GM18873 (cell line): ENCODE measurements around the gene PDZK1.
"Not testable (repeated sequence)": the region's sequence is repeated elsewhere in the genome, so short reads cannot be mapped to it uniquely, and the experiment has no call there.

Source experiments
- ATAC-seq: cut with Tn5 transposase; IDR thresholded peaks from one replicate; pipeline ENCODE4 v1.9.1; 2021; ENCODE audit warnings: mild to moderate bottlenecking, moderate library complexity, moderate number of reproducible peaks; ENCODE audit not compliant: unreplicated experiment, low FRiP score

PDZK1 gene

GRCh38 chr1:145707183-145707867, at the start of gene PDZK1:
TSS of gene PDZK1 (minus strand) at chr1:145707368. CDS start at chr1:145688021, 19,347 bp downstream.
- no peak for ATAC-seq

GRCh38 chr1:145751491-145752037, 44.4 kb upstream of the PDZK1 start:
- no peak for ATAC-seq

DNA sequence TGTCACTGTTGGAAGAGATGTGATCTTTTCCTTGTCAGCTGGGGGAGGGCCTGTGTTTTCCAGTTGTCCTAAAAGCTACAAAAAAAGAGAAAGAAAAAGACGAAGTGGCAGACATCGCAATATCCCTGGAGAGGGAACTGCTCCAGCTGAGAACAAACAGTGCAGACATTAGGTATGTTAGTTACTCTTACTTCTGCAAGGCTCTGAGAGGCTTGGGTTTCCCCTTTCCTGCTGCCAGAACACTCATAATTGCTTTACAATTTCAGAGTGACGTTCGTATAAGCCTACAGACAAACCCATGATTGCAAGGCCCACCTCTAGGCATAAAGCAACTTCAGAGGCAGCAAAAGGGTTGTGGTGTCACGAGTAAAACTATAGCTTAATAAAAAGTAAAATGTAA, 43.3 kb upstream of the PDZK1 start:
- no peak for ATAC-seq

DNA sequence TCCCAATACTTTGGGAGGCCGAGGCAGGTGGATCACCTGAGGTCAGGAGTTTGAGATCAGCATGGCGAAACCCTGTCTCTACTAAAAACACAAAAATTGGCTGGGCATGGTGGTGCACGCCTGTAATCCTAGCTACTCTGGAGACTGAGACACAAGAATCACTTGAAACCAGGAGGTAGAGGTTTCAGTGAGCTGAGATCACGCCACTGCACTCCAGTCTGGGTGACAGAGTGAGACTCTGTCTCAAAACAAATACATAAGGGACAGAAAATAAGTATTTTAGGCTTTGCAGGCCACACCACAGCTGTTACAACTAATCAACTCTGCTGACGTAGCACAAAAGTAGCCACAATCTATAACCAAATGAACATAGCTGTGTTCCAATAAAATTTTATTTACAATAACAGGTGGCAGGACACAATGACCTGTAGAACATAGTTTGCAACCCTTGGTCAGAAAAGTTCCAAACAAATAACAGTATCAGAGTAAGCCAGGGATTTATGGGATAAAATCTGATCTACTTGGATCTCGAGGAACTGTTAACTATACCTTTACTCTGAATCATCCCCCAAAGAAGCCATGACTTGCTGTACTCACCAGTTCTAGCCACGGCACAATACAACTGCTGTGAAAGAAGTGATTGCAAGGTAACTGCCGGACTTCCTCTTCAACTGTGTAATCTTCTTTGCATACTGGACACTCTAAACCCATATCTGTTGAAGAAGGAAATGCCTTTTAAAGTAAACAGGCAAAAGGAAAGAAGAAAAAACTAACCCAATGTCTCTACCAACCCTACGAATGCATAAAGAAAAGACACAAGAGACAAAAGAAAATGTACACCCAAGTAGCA, 40.5 kb upstream of the PDZK1 start:
- ATAC-seq: no peak

DNA sequence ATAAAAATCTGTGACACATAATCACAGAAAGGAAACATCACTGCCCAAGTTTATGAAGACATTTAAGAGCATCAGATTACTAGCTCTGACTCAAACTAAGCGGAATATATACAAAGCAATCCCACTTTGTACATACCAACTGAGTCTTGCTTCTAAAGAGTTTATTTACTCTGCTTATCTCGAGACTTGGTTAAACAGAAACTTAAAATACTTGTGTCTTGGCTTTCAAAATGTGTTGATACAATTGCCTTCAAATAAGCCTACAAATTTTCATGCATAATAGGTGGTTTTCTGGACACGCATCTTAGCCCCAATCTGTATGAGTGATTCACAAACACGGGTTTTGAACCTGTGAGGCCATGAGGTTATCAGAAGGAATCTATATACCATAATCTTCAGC, 33.1 kb upstream of the PDZK1 start:
- ATAC-seq: no peak

- ATAC-seq: no peak
These were observed 29.0 kb upstream of the PDZK1 start for GRCh38 chr1:145736191-145736590.

DNA sequence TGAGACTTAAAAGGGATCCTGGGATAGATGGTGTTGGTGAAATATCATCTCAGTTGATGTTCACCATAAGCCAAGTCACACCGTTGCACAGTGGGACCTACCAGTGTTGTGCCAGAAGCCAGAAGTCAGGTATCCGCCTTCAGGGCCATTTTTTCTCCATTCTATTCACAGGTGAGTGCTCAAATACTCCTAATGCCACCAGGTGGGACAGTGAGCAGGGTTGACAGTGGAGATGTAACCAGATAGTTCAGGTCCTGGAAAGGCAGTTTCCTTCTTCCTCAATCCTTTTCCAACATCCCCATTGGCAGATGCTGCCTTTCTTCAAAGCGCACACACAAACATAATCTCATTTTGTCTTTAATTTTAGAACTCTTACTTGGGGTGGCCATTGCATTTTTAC, 23.7 kb upstream of the PDZK1 start:
- ATAC-seq: no peak

GRCh38 chr1:145730467-145730866, 23.3 kb upstream of the PDZK1 start:
- ATAC-seq: no peak

GRCh38 chr1:145729666-145730436, 22.7 kb upstream of the PDZK1 start:
- ATAC-seq: no peak

DNA sequence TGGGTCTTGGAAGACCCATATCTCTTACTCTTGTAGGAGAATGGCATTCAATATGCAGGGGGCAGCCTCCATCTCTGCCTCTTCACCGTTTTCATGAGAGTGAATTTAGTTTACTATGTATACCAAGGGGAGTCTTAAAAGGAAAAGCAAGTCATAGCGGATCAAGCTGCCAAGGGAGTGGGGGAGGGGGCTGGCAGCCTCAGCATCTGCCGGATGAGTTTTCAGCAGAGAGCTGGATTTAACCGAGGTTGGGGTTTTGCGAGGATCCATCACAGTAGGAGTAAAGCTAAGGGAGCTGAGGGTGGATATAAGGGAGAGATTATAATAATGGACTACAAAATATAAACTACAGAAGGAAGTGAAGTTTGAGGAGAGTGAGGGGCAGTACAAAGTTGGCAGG, 22.0 kb upstream of the PDZK1 start:
- ATAC-seq: no peak

GRCh38 chr1:145726193-145726592, 19.0 kb upstream of the PDZK1 start:
- ATAC-seq: not testable (repeated sequence)

DNA sequence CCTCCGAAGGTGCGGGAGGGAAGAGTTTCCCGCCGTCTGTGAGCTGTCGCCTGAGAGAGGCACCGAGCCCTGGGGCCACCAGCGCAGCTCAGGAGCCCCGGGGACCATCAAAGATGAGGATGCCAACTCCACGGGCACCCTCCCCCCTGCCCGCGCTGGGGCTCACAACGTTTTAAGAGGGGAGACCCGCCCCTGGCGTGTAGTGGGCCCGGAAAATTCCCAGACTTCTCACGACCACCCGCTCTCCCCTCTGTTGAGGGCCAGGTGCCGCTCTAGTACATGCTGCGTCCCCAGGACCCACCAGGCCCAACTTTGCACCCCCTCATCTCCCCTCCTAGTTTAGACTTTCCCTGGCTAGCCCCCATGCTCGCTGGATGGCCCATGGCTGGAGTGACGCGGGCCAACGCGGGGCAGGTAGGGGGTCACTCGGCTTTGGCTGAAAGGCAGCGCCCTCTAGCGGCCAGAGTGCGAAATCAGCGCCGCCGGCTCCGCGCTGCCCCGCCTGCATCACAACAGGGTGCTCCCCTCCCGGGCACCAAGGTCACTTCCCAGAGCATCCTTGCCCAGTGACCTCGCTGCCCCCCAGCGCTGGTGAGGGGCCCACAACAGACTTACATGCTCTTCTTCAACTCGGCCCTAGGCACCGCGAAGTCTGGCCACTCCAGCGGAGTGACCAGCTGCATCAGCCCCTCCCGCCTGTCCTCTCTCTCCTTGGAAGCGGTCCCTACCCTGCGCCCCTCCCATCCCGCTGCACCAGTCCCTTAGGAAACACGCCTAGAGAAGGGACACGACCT, 13.9 kb upstream of the PDZK1 start:
- no peak for ATAC-seq

DNA sequence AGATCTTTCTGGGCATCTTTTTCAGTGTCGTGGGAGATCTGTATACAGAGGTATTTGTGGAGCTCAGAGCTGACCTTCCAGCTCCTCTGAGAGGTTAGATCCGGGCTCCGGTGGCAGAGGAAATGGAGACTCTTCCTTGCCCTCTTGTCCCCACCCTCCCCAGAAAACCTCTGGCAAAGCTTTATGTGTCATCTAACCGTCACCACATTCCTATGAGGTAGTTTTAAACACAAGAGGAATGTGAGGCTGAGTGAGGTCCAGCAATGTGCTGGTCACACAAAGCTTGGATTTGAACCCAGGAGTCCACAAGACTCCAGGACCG, 13.3 kb upstream of the PDZK1 start:
- ATAC-seq: no peak

DNA sequence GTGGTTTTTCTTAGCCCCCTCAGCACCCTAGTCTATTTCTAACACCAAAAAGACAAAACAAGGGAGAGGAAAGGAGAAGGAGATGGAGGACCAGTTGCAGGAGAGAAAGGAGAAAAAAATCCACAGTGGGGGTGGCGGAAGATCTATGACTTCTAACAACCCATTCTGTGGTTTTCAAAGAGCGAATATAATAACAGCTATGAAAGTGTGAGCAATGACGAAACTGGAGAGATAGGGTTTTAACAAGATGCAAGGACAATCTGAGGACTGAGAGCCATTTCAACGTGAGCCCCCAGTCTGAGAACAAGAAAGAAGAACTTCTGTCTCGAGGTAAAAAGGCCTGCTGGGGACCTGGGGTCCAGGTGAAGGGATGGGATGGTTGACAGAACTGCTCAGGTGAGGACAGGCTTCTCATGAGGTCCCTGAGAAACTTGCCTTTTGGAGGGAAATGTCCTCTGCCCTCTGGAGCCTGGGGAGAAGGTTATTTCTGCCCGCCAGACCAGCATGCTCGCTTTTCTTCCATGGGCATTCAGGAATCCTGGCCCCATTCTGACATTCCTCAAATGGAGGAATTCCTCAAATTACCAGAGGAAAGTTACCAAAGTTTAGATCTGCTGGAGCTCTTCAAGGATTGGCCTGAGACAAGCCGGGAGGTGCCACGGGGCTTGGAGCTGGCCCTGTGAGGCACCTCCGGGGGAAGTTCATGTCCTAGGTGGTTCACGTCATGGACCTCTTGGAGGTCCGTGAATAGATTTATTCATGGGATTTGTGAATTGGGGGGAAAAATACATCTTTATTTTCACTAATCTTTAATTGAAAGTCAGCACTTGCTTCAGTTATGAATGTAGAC, 12.3 kb upstream of the PDZK1 start, which contains the start of gene CD160:
TSS of gene CD160 (plus strand) at position 270 of the 850 bp plus-strand sequence. CDS start 8,829 bp downstream, outside the sequence.
- no peak for ATAC-seq

- ATAC-seq: not testable (repeated sequence)
These were observed 11.3 kb upstream of the PDZK1 start for GRCh38 chr1:145718465-145718864.

GRCh38 chr1:145717833-145718232, 10.7 kb upstream of the PDZK1 start:
- no peak for ATAC-seq

- no peak for ATAC-seq
These were observed 9.6 kb upstream of the PDZK1 start for GRCh38 chr1:145716641-145717345.

GRCh38 chr1:145714524-145715111, 7.5 kb upstream of the PDZK1 start:
- ATAC-seq: no peak
